Measurements from ENCODE around the gene C5orf15. TPM values are rescaled to one million over a fixed set of nuclear protein-coding genes. Genes with fewer than 3 reads are reported as not detected.
A peak's percentile ranks its signal among the peaks of the same experiment; 100 is the strongest.
"Not testable (repeated sequence)": the region's sequence is repeated elsewhere in the genome, so short reads cannot be mapped to it uniquely, and the experiment has no call there.

Gene C5orf15
- polyA plus RNA-seq, 5 donors, result 92.5 to 131 (median 126) TPM

- DNase-seq, result no peak
Observed at GRCh38 chr5:133941456-133942196, 26.8 kb downstream of the C5orf15 start.

GRCh38 chr5:133939668-133940067 lies 28.8 kb downstream of the C5orf15 start:
- DNase-seq, result no peak

GRCh38 chr5:133938929-133939328 lies 29.5 kb downstream of the C5orf15 start:
- no peak for DNase-seq

DNA sequence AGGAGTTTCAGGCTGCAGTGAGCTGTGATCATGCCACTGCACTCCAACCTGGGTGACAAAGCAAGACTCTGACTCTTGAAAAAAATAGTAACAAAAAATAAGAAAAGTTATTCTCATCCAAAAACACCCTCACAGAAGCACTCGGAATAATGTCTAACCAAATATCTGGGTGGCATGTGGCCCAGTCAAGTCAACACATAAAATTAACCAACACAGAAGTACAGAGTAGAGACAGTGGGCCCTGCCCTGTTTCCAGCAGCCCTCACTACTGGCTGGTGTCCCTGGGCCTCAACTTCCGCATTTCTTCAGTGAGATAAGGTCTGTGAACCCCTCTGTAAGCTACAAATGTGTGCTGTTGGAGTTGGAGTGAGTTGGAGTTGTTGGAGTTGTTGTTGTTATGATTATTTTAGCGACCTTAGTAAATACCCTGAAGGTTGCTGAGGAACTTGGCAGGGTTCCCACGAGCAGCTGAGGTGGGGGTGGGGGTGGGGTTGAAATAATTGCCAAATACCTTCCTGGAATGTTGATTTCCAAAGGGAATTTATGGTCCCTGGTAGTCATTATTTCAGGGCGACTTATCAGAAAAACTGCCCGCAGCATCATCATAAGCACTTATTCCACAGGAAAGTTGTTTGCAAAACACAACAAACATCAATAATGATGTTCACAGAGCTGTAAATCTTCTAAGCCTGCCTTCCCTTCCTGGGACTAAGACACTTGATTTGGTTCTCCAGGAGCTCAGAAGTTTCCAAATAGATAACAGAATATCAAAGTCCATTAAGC lies 30.2 kb downstream of the C5orf15 start:
- no peak for DNase-seq

GRCh38 chr5:133937628-133938027 lies 30.8 kb downstream of the C5orf15 start:
- not testable (repeated sequence) for DNase-seq

DNA sequence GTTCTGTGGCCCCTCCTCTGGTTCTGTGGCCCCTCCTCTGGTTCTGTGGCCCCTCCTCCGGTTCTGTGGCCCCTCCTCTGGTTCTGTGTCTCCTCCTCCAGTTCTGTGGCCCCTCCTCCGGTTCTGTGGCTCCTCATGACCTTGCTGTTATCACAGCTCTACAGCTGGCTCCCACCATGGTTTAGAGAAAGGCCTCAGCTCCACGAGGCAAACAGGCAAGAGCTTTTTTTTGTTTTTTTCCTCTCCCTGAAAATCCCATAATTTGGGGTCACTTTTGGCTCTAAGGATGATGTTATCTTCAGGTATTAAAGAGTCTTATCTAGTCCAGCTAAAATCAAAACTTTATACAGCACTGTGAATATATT lies 31.8 kb downstream of the C5orf15 start:
- no peak for DNase-seq

DNA sequence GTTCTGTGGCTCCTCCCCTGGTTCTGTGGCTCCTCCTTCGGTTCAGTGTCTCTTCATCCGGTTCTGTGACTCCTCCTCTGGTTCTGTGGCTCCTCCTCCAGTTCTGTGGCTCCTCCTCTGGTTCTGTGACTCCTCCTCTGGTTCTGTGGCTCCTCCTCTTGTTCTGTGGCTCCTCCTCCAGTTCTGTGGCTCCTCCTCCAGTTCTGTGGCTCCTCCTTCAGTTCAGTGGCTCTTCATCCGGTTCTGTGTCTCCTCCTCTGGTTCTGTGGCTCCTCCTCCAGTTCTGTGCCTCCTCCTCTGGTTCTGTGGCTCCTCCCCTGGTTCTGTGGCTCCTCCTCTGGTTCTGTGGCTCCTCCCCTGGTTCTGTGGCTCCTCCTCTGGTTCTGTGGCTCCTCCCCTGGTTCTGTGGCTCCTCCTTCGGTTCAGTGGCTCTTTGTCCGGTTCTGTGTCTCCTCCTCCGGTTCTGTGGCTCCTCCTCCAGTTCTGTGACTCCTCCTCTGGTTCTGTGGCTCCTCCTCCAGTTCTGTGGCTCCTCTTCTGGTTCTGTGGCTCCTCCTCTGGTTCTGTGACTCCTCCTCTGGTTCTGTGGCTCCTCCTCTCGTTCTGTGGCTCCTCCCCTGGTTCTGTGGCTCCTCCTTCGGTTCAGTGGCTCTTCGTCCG lies 32.3 kb downstream of the C5orf15 start:
- DNase-seq, result not testable (repeated sequence)

GRCh38 chr5:133935667-133935940 lies 32.8 kb downstream of the C5orf15 start:
- no peak for DNase-seq

GRCh38 chr5:133934822-133935666 lies 33.4 kb downstream of the C5orf15 start:
- DNase-seq, result no peak

- DNase-seq, result no peak
Observed at GRCh38 chr5:133934311-133934710, 34.1 kb downstream of the C5orf15 start.

DNA sequence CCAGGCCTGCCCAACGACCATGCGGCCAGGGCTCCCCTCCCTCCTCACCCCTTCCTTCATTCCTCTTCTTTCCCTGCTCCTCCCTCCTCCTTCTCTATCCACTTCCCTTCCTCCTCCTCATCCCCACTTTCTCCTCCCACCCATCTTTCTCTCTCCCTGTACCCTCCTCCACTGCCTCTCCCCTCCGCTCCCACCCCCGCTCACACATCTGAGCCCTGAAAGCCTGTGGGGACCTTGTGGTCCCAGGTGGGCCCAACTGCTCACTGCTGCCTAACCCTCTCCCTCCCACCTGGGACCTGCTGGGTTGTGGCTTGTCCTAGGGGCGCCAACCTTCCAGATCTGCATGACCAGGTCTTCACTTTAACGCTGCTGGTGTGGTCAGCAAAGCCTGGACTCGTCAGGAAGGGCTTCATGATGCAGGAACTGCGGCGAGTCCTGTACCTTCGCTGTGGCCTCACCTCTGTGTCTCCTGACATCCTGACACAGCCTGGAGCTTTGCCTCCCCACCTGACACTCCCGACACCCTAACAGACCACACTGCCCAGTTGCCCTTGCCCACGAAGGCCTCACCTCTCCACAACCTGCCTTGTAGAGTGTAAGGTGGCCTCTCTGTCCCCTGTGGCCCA lies 34.6 kb downstream of the C5orf15 start:
- no peak for DNase-seq

DNA sequence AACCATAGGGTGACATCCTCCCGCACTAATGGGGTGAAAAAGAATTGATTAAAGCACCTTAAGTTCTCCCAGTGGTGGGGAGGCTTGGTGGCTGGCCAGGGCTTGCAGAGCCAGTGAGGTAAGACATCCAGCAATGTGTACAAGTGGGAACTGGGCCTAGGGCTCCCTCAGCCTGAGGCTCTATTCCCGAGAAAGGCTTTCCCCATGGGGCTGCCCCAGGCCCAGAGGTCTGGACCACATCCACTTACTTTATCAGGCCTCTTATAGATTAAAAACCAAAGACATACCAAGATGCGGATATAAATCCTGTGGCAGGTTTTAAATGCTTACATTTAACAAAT lies 35.3 kb downstream of the C5orf15 start:
- no peak for DNase-seq

- no peak for DNase-seq
Observed at GRCh38 chr5:133932441-133933168, 35.8 kb downstream of the C5orf15 start.

DNA sequence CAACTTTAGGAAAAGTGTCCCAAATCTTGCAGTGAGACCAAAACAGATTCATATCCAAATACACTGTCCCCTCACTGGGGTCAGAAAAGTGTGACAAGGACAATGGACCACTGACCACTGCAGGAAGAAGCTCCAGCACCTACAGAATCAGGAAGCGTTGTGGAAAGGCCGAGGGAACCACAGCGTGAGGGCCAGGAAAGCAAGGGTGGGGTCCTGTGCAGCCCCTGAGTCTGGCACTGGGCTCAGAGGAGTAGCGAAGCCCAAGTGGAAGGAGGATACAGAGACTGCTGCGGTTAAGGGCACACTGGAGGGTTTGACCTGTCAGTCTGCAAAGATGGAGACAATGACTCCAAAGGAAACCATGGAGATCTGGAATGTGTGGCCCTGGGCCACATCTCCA lies 36.9 kb downstream of the C5orf15 start:
- no peak for DNase-seq

DNA sequence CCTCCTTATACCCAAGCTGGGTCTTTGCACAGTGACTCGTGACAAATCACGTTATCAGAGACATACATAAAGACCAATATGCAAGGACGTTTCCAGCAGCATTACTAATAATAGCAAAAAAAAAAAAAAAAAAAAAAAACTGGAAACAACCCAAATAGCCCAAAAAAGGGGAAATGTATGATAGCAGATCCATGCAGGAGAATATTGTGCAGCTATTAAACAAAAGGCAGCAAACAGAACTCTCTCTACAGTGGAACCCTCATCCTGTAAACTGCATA lies 37.7 kb downstream of the C5orf15 start:
- DNase-seq, result no peak

DNA sequence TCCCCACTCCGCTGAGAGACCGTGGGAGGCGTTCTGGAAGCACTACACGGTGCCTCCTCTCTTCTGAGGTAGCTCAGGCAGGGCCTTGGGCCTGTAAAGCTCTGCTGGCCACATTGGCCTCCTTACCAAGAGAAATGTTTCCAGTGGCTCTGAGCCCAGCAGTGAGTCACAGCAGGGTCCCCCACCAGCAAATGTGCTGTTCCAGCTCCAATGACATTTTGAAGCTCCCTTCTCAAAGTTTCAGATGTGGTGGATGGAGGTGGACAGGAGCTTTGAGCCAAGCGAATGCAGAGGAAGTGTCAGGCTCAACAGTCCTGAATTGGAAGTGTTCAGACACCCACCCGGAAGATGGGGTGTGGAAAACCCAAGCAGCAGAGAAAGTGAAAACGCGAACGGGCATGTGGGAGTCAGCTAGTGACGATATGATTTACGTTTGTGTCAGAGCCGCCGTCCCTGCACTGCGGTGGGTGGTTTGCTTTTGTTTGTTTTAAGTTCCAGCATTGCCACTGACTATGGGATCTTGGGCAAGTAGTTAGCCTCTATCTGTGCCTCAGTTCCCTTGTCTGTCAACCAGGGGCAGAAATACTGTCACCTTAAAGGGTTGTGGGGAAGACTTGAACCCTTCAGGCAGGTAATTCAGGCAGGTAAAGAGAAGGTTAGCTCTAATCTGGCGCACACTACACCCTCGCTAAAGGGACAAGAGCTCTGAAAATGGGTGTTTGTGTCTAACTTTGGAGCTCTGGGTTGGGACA lies 38.2 kb downstream of the C5orf15 start:
- DNase-seq, result no peak

GRCh38 chr5:133928587-133929393 lies 39.6 kb downstream of the C5orf15 start:
- no peak for DNase-seq

DNA sequence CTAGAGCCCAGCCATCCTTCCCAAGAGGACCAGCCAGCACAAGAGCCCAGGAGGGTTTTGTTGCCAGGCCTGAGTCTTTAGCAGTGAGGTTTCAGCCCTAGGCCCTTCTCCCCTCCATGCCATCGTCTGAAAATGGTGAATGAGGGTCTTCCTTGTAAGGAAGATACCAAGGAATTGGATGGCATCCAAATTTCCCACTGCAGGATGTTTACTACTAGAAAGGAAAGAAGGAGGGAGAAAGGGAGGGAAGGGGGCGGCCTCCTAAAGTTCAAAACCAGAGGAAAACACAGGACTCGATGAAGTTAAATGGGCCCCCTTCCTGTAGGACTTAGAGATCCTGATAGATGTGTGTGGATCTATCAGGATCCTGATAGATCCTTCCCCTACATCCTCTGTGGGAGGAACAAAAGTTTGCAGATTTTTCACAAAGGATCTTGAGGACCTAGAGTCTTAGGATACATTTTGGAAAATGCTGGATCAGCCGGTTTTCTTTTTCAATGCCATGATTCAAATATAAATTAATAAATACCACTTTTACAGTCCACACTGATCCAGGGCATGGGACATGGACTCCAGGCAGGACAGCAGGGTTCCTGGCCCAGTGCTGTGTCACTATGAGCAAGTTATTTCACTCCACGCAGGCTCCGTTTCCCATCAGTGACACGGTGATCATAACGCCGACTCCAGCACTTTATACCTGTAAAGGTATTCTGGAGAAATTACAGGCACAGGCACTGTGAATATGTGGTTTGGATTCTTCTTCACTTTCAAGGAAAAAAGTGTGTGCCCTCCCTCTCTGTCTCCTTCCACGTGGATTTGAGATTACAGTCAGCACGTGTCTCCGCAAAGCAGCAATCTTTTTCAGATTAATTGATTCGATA lies 40.9 kb downstream of the C5orf15 start:
- DNase-seq, result peak in 1 of 2 donors; percentile 29
